BE2C (cell line): Measurements from ENCODE around the gene TRAPPC3.

ENCODE experiments used
- DNase-seq: peaks from one replicate; pipeline ENCODE4 v3.0.0-alpha.2; 2020
- H3K27me3 ChIP-seq: fragments of 250-450 bp; sonication (Bioruptor Pico); 2 replicates; pipeline ENCODE4 v1.5.1; 2020; ENCODE audit warnings: mild to moderate bottlenecking
- H3K36me3 ChIP-seq: fragments of 250-450 bp; sonication (Bioruptor Pico); 2 replicates; pipeline ENCODE4 v1.5.1; 2020; ENCODE audit warnings: mild to moderate bottlenecking
- H3K4me1 ChIP-seq: fragments of 250-450 bp; sonication (Bioruptor Pico); 2 replicates; pipeline ENCODE4 v1.5.1; 2020
- H3K4me3 ChIP-seq: 2 replicates; pipeline ENCODE4 v1.5.1; 2011; ENCODE audit warnings: low read depth, low read length
- H3K9me3 ChIP-seq: fragments of 250-450 bp; sonication (Bioruptor Pico); 2 replicates; pipeline ENCODE4 v1.5.1; 2020
- TF ChIP-seq, protein P1 (sequence below): IDR thresholded peaks from 2 replicates; pipeline ENCODE4 v1.5.1; 2012; ENCODE audit warnings: mild to moderate bottlenecking, low read depth, low read length

The TRAPPC3 gene

DNA sequence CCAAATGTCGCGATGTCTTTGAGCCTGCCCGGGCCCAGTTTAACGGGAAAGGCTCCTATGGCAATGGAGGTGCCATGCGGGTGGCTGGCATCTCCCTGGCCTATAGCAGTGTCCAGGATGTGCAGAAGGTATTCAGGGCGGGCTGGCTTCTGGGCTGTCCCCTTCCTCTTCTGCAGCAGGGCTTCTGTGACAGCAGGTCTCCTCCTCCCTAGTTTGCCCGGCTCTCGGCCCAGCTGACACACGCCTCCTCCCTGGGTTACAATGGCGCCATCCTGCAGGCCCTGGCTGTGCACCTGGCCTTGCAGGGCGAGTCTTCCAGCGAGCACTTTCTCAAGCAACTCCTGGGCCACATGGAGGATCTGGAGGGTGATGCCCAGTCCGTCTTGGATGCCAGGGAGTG, 57.6 kb downstream of the TRAPPC3 start:
- Histone ChIP-seq H3K27me3 (no peaks in the 10 kb centered on the region), H3K36me3 (peaks cover 16% of the 10 kb centered on the region), H3K9me3 (no peaks in the 10 kb centered on the region), H3K4me1 (peaks cover 12% of the 10 kb centered on the region), H3K4me3 (no peak overlapping the region)
- TF ChIP-seq, protein P1, sequence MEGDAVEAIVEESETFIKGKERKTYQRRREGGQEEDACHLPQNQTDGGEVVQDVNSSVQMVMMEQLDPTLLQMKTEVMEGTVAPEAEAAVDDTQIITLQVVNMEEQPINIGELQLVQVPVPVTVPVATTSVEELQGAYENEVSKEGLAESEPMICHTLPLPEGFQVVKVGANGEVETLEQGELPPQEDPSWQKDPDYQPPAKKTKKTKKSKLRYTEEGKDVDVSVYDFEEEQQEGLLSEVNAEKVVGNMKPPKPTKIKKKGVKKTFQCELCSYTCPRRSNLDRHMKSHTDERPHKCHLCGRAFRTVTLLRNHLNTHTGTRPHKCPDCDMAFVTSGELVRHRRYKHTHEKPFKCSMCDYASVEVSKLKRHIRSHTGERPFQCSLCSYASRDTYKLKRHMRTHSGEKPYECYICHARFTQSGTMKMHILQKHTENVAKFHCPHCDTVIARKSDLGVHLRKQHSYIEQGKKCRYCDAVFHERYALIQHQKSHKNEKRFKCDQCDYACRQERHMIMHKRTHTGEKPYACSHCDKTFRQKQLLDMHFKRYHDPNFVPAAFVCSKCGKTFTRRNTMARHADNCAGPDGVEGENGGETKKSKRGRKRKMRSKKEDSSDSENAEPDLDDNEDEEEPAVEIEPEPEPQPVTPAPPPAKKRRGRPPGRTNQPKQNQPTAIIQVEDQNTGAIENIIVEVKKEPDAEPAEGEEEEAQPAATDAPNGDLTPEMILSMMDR, result no peak
- DNase-seq, result no peak

DNA sequence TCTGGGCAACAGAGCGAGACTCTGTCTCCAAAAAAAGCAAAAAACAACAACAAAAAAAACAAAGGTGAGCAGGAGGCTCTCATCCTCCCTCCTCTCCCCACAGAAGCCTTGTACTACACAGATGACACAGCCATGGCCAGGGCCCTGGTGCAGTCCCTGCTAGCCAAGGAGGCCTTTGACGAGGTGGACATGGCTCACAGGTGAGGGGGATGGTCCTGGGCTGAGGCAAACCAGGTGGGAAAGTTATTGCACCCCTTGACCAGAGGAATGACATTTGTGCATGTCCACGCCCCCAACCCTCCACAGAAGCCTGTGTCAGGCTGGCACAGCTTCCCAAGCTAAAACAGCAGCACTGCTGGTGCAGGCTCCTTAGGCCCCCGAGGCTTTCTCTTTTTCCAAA, 58.1 kb downstream of the TRAPPC3 start:
- Histone ChIP-seq H3K27me3 (no peaks in the 10 kb centered on the region), H3K4me3 (no peak overlapping the region), H3K9me3 (no peaks in the 10 kb centered on the region), H3K4me1 (peaks cover 12% of the 10 kb centered on the region), H3K36me3 (peaks cover 16% of the 10 kb centered on the region)
- TF ChIP-seq, protein P1, result no peak
- DNase-seq, result no peak

DNA sequence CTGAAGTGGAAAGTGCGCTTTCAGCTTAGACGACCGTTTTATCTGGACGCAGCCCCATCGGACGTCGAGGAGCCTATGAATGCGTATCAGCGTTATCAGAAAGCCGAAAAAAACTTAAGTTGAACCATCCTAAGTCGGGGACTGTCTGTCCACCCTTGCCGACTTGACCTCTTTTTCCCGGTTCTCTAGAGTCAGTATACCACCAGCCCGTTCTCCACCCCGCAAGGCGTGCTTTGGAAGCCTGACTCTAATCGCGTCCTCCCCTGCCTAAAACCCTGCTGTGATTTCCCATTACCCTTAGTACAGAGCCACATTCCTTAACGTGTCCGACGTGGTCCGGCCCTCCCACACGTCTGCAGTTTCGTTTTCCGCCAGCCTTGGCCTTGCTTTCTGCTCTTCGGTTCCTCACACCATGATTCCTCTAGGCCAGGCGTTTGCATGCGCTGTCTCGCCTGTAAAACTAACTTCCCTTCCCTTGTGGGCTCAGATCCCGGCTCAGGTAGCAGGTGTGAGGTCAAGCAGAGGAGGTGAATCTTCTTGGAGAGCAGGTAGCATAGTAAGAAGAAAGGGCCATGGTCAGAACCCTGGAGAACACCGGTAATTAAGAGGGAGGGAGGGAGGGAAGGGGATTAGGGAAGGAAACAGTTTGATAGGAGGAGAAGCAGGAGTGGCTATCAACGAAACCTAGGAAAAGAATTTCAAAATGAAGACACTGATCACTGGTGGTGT, 59.7 kb downstream of the TRAPPC3 start:
- Histone ChIP-seq H3K9me3 (no peaks in the 10 kb centered on the region), H3K4me1 (peaks cover 12% of the 10 kb centered on the region), H3K4me3 (peak overlapping the region; percentile 82), H3K36me3 (peaks cover 16% of the 10 kb centered on the region), H3K27me3 (no peaks in the 10 kb centered on the region)
- no peak for DNase-seq
- TF ChIP-seq, protein P1, result no peak

DNA sequence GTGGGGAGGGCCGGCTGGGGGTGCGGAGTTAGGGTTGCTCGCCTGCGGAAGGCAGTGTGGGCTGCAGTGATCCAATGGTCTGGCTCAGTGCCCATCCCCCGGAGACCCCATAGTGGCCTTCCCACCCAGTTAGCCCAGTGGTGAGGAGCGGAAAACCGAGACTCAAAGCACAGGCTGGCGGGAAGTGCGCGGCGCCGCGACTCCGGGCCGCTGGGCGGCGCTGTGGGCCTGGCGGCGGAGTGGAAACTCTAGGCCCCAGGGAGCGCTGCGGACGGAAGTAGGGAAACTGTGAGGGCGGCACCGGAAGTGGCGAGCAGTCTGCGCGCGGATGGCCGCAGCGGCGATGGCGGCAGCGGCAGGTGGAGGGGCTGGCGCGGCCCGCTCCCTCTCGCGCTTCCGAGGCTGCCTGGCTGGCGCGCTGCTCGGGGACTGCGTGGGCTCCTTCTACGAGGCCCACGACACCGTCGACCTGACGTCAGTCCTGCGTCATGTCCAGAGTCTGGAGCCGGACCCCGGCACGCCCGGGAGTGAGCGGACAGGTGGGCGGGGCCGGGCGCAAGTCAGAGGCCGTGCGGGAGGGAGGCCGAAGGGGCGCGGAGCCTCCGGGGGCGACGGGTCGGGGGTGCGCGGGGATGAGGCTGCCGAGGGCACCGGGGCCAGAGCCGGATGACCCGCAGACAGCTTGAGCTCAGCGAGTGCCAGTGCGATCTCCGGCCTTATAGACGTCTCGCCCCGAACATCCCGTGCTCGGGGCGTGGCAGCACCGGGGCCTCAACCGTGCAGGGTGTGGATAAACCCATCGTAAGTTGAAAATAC, 60.5 kb downstream of the TRAPPC3 start, which contains the start of gene ADPRS:
TSS of gene ADPRS (plus strand) at position 316 of the 816 bp plus-strand sequence. CDS start at position 329, 13 bp downstream.
- Histone ChIP-seq H3K9me3 (no peaks in the 10 kb centered on the region), H3K4me1 (peaks cover 5% of the 10 kb centered on the region), H3K36me3 (peaks cover 10% of the 10 kb centered on the region), H3K27me3 (no peaks in the 10 kb centered on the region), H3K4me3 (peak within 1 kb of the TSS; percentile 82)
- TF ChIP-seq, protein P1, result peak; percentile 74
- DNase-seq, result peak; percentile 82

DNA sequence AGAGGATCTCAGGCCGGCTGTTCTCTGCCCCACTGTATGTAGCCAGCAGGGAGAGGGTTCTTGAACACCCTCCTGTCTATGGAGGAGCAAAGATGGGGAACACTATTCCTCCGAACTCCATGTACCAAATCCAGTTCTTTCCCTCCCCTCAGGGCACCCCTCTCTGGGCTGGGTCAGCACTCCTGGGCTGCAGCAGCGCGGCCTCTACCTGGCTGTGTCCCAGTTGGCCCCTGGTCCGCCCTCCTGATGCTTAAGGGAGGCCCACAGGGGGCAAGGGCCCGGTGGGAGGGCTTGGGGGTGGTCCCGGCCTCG, 61.1 kb downstream of the TRAPPC3 start:
- Histone ChIP-seq H3K9me3 (no peaks in the 10 kb centered on the region), H3K4me3 (peak overlapping the region; percentile 82), H3K4me1 (no peaks in the 10 kb centered on the region), H3K36me3 (peaks cover 4% of the 10 kb centered on the region), H3K27me3 (no peaks in the 10 kb centered on the region)
- no peak for DNase-seq
- TF ChIP-seq, protein P1, result no peak
